NT2/D1 (cell line): ENCODE results near the gene NSRP1.

ENCODE experiments used
- SUZ12 ChIP-seq: IDR thresholded peaks from 2 replicates; pipeline ENCODE4 v1.6.1; 2011; ENCODE audit not compliant: insufficient read length, insufficient read depth; ENCODE audit errors: extremely low read depth
- YY1 ChIP-seq: IDR thresholded peaks from 2 replicates; pipeline ENCODE4 v1.6.1; 2011; ENCODE audit not compliant: insufficient read length, insufficient read depth
- ZNF274 ChIP-seq: IDR thresholded peaks from 2 replicates; pipeline ENCODE4 v1.6.1; 2011; ENCODE audit warnings: mild to moderate bottlenecking, low read depth, low read length

DNA sequence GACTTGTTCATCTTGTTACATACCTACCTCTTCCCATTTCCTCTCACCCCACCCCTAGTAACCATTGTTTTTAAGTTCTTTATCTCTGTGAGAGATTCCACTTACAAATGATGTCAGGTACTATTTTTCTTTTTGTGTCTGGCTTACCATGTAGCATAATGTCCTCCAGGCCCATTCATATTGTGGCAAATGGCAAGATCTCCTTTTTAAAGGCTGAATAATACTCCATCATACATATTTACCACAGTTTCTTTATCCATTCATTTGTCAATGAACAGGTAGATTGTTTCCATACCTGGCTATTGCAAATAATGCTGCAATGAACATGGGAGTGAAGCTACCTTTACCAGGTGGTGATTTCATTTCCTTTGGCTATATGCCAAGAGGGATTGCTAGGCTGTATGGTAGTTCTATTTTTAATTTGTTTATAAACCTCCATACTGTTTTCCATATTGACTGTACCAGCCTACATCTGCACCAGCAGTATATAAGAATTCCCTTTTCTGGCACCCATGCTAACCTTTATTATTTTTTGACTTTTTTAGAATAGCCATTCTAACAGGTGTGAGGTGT is 53.9 kb downstream of the NSRP1 start:
- TF ChIP-seq ZNF274 = no peak
- no peak for TF ChIP-seq SUZ12
- no peak for TF ChIP-seq YY1
